HCT116 (cell line): ENCODE results near the gene C5orf58. TPM values are rescaled to one million over a fixed set of nuclear protein-coding genes. Genes with fewer than 3 reads are reported as not detected.

Experiments
- ATAC-seq: fragments of 200-7000 bp; cut with Tn5 transposase; 2 replicates; pipeline ENCODE4 v1.9.1; 2020; ENCODE audit warnings: mild to moderate bottlenecking, moderate library complexity
- BruUV-seq: library from RNA; stranded (reverse); fragments of 400-500 nt; replicated peaks from 2 replicates; lab custom pipeline; 2021; lab: Mats Ljungman, UMichigan
- CTCF ChIA-PET: fragments of 300-600 bp; sonication (Branson Sonifier 250); formaldehyde crosslinking; loops from one replicate; lab custom pipeline; 2021; ENCODE audit warnings: antibody characterized with exemption; lab: Charles Lee
- POLR2A ChIA-PET: fragments of 300-600, 350-600 bp; sonication (Branson Sonifier 250); formaldehyde crosslinking; loops from one replicate; lab custom pipeline; 2021; ENCODE audit warnings: antibody characterized with exemption; lab: Charles Lee
- RAD21 ChIA-PET, 2 experiments: fragments of 300-600 bp; sonication (Branson Sonifier 250); formaldehyde crosslinking; loops; one replicate each; lab custom pipeline; 2023; ENCODE audit warnings: low total read pairs in 2 of 2; ENCODE audit not compliant: uncharacterized antibody in 2 of 2, unreplicated experiment in 2 of 2, low non-redundant PET in 1 of 2; lab: Charles Lee
- DNase-seq: peaks from one replicate; pipeline ENCODE4 v3.0.0-alpha.2; 2010; ENCODE audit warnings: low read depth, low spot score
- H2AFZ ChIP-seq: fragments of 200-600 bp; shearing (Covaris generic), sonication (generic); 2 replicates; pipeline ENCODE4 v1.6.1; 2017; ENCODE audit warnings: low read depth, mixed run types, mixed read lengths, antibody characterized with exemption, low read length; ENCODE audit not compliant: poor library complexity, severe bottlenecking
- H3K27ac ChIP-seq: 2 replicates; pipeline ENCODE4 v1.5.1; 2012; ENCODE audit warnings: low read depth, low read length
- H3K27me3 ChIP-seq: fragments of 200-600 bp; sonication (generic); 2 replicates; pipeline ENCODE4 v1.6.1; 2016; ENCODE audit warnings: mixed run types, low read length, mixed read lengths; ENCODE audit not compliant: insufficient read depth
- H3K36me3 ChIP-seq, 2 experiments: fragments of 200-500 bp in 1 of 2; fragments of 200-600 bp in 1 of 2; sonication (Bioruptor generic) in 1 of 2; sonication (generic) in 1 of 2; 2 replicates each; pipeline versions ENCODE4 v1.5.1 to v1.6.1; 2014 to 2016; ENCODE audit warnings: low read length in 2 of 2, inconsistent platforms in 1 of 2, mixed read lengths in 1 of 2, mixed run types in 1 of 2; ENCODE audit not compliant: insufficient read depth in 2 of 2, control insufficient read depth in 1 of 2
- H3K4me1 ChIP-seq, 2 experiments: fragments of 200-600 bp in 1 of 2; sonication (generic) in 1 of 2; 2 replicates each; pipeline versions ENCODE4 v1.5.1 to v1.6.1; 2012 to 2017; ENCODE audit warnings: low read length in 2 of 2, inconsistent platforms in 1 of 2, mild to moderate bottlenecking in 1 of 2, mixed read lengths in 1 of 2, mixed run types in 1 of 2, moderate library complexity in 1 of 2; ENCODE audit not compliant: insufficient read depth in 2 of 2, control insufficient read depth in 1 of 2
- H3K4me2 ChIP-seq: fragments of 200-600 bp; sonication (generic); 2 replicates; pipeline ENCODE4 v1.6.1; 2017; ENCODE audit warnings: mixed run types, low read length, mixed read lengths
- H3K4me3 ChIP-seq, 2 experiments: fragments of 200-600 bp in 1 of 2; sonication (generic) in 1 of 2; replicated peaks in 1 of 2; 2 replicates each; pipeline ENCODE4 v1.5.1; 2011 to 2016; ENCODE audit warnings: low read length in 2 of 2, control low read depth in 1 of 2, low read depth in 1 of 2, mild to moderate bottlenecking in 1 of 2, mixed read lengths in 1 of 2, mixed run types in 1 of 2
- H3K79me2 ChIP-seq: fragments of 200-600 bp; sonication (generic); 2 replicates; pipeline ENCODE4 v1.6.1; 2017; ENCODE audit warnings: mild to moderate bottlenecking, mixed run types, low read length, moderate library complexity, mixed read lengths; ENCODE audit not compliant: insufficient read depth
- H3K9ac ChIP-seq: fragments of 200-600 bp; sonication (generic); 2 replicates; pipeline ENCODE4 v1.6.1; 2016; ENCODE audit warnings: low read length, mixed read lengths
- H3K9me2 ChIP-seq: fragments of 200-600 bp; sonication (generic), shearing (Covaris generic); 2 replicates; pipeline ENCODE4 v1.6.1; 2017; ENCODE audit warnings: mixed run types, mild to moderate bottlenecking, moderate library complexity; ENCODE audit not compliant: insufficient read depth
- H3K9me3 ChIP-seq, 2 experiments: fragments of 200-500 bp in 1 of 2; fragments of 200-600 bp in 1 of 2; sonication (Bioruptor generic) in 1 of 2; sonication (generic) in 1 of 2; 2 replicates each; pipeline ENCODE4 v1.6.1; 2014 to 2017; ENCODE audit warnings: low read length in 2 of 2, mixed read lengths in 2 of 2, inconsistent platforms in 1 of 2, low read depth in 1 of 2, mild to moderate bottlenecking in 1 of 2, mixed run types in 1 of 2, moderate library complexity in 1 of 2; ENCODE audit not compliant: control insufficient read depth in 1 of 2, insufficient read depth in 1 of 2
- H4K20me1 ChIP-seq: fragments of 200-600 bp; sonication (generic), shearing (Covaris generic); 2 replicates; pipeline ENCODE4 v1.6.1; 2017; ENCODE audit warnings: mixed run types, mild to moderate bottlenecking, moderate library complexity; ENCODE audit not compliant: insufficient read depth
- CEBPB ChIP-seq: IDR thresholded peaks from 2 replicates; pipeline ENCODE4 v1.6.1; 2012; ENCODE audit warnings: low read depth
- FOSL1 ChIP-seq: IDR thresholded peaks from 2 replicates; pipeline ENCODE4 v1.6.1; 2012; ENCODE audit warnings: low read depth
- POLR2A ChIP-seq: IDR thresholded peaks from 2 replicates; pipeline ENCODE4 v1.7.0; 2011; ENCODE audit warnings: borderline replicate concordance; ENCODE audit not compliant: insufficient read depth, insufficient read length; ENCODE audit errors: extremely low read depth
- intact Hi-C: fragments of 100-400 bp; cut with micrococcal nuclease; formaldehyde crosslinking; loops from 2 replicates; pipeline ENCODE4 v1.10.0; 2022
- total RNA-seq: library from RNA; stranded (reverse); gene quantifications from one replicate; pipeline ENCODE4 v1.2.1, GENCODE V29; 2021; ENCODE audit not compliant: unreplicated experiment
- TF ChIP-seq, protein P1 (sequence below), 3 experiments: fragments of 200-600 bp in 1 of 3; sonication (generic) in 1 of 3; IDR thresholded peaks in 2 of 3; conservative IDR thresholded peaks in 1 of 3; 2 replicates each; pipeline ENCODE4 v1.5.1; 2012 to 2017; ENCODE audit warnings: low read depth in 2 of 3, low read length in 2 of 3, antibody characterized with exemption in 1 of 3, borderline replicate concordance in 1 of 3, control low read depth in 1 of 3, mild to moderate bottlenecking in 1 of 3, mixed read lengths in 1 of 3, mixed run types in 1 of 3, moderate library complexity in 1 of 3; ENCODE audit not compliant: insufficient read depth in 1 of 3
- TF ChIP-seq, protein P2 (sequence below): IDR thresholded peaks from 2 replicates; pipeline ENCODE4 v1.6.1; 2012
- TF ChIP-seq, protein P3 (sequence below): IDR thresholded peaks from 2 replicates; pipeline ENCODE4 v1.6.1; 2012; ENCODE audit warnings: low read depth

Gene C5orf58
- total RNA-seq, 1 experiment from 2014 or later: not detected

- Histone ChIP-seq H4K20me1 (no peaks in the 10 kb centered on the region), H3K4me2 (no peak overlapping the region), H3K4me3 (no peak overlapping the region), H3K9ac (no peak overlapping the region), H3K36me3 (no peaks in the 10 kb centered on the region), H3K27ac (no peak overlapping the region), H3K9me3 (no peaks in the 10 kb centered on the region), H3K4me1 (no peaks in the 10 kb centered on the region), H3K27me3 (peaks cover 24% of the 10 kb centered on the region), H3K9me2 (no peaks in the 10 kb centered on the region), H2AFZ (no peak overlapping the region), H3K79me2 (no peaks in the 10 kb centered on the region)
- TF ChIP-seq, protein P1, sequence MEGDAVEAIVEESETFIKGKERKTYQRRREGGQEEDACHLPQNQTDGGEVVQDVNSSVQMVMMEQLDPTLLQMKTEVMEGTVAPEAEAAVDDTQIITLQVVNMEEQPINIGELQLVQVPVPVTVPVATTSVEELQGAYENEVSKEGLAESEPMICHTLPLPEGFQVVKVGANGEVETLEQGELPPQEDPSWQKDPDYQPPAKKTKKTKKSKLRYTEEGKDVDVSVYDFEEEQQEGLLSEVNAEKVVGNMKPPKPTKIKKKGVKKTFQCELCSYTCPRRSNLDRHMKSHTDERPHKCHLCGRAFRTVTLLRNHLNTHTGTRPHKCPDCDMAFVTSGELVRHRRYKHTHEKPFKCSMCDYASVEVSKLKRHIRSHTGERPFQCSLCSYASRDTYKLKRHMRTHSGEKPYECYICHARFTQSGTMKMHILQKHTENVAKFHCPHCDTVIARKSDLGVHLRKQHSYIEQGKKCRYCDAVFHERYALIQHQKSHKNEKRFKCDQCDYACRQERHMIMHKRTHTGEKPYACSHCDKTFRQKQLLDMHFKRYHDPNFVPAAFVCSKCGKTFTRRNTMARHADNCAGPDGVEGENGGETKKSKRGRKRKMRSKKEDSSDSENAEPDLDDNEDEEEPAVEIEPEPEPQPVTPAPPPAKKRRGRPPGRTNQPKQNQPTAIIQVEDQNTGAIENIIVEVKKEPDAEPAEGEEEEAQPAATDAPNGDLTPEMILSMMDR (IDR thresholded peaks at IDR 0.05 in 2 of 3, conservative IDR thresholded peaks at IDR 0.05 in 1 of 3; ENCODE audit: borderline replicate concordance in 1 of 3, insufficient read depth in 1 of 3, low read depth in 2 of 3, low read length in 2 of 3): no peak
- TF ChIP-seq, protein P2, sequence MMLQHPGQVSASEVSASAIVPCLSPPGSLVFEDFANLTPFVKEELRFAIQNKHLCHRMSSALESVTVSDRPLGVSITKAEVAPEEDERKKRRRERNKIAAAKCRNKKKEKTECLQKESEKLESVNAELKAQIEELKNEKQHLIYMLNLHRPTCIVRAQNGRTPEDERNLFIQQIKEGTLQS: no peak
- TF ChIP-seq POLR2A (no peak), CEBPB (no peak), FOSL1 (no peak)
- TF ChIP-seq, protein P3, sequence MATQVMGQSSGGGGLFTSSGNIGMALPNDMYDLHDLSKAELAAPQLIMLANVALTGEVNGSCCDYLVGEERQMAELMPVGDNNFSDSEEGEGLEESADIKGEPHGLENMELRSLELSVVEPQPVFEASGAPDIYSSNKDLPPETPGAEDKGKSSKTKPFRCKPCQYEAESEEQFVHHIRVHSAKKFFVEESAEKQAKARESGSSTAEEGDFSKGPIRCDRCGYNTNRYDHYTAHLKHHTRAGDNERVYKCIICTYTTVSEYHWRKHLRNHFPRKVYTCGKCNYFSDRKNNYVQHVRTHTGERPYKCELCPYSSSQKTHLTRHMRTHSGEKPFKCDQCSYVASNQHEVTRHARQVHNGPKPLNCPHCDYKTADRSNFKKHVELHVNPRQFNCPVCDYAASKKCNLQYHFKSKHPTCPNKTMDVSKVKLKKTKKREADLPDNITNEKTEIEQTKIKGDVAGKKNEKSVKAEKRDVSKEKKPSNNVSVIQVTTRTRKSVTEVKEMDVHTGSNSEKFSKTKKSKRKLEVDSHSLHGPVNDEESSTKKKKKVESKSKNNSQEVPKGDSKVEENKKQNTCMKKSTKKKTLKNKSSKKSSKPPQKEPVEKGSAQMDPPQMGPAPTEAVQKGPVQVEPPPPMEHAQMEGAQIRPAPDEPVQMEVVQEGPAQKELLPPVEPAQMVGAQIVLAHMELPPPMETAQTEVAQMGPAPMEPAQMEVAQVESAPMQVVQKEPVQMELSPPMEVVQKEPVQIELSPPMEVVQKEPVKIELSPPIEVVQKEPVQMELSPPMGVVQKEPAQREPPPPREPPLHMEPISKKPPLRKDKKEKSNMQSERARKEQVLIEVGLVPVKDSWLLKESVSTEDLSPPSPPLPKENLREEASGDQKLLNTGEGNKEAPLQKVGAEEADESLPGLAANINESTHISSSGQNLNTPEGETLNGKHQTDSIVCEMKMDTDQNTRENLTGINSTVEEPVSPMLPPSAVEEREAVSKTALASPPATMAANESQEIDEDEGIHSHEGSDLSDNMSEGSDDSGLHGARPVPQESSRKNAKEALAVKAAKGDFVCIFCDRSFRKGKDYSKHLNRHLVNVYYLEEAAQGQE: no peak
- intact Hi-C loops: loop anchor here (5.0 kb wide), 1 partner anchor 363 kb away; no protein-coding TSS in a partner anchor
- ChIA-PET CTCF (interaction anchor here (3.8 kb wide), 1 partner anchor 70 kb away, joined by 30 read pairs; no protein-coding TSS in a partner anchor), RAD21 (no interaction called here), POLR2A (no interaction called here)
- BruUV-seq: no TSS peak
- ATAC-seq (no peak), DNase-seq (no peak)
Measured at GRCh38 chr5:170269579-170269978, 36.8 kb downstream of the C5orf58 start.
